GM19328 (cell line): ENCODE results near the gene CCSER1.
"Not testable (repeated sequence)": the region's sequence is repeated elsewhere in the genome, so short reads cannot be mapped to it uniquely, and the experiment has no call there.

Experiments used
- ATAC-seq: cut with Tn5 transposase; IDR thresholded peaks from one replicate; pipeline ENCODE4 v1.9.1; 2021; ENCODE audit warnings: mild to moderate bottlenecking, moderate library complexity; ENCODE audit not compliant: unreplicated experiment

The CCSER1 gene

DNA sequence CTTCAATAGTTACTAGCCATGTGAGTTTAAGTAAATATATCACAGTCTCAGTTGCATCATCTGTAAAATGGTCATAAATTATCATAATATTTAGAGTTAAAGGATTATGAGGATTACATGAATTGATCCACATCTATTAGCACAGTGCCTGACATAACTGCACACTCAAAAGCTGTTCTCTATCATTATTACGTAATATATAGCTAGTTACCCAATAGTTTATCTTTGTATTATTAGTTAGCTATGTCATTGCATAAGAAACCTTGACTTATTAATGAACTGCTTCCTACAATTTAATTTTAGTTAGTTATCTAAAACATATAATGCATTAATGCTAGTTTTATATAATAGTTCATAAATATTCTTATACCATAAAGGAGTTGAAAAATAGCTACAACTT lies 1099.7 kb downstream of the CCSER1 start:
- ATAC-seq = no peak

GRCh38 chr4:91228659-91229058 lies 1101.5 kb downstream of the CCSER1 start:
- ATAC-seq = no peak

GRCh38 chr4:91233164-91233563 lies 1106.0 kb downstream of the CCSER1 start:
- no peak for ATAC-seq

DNA sequence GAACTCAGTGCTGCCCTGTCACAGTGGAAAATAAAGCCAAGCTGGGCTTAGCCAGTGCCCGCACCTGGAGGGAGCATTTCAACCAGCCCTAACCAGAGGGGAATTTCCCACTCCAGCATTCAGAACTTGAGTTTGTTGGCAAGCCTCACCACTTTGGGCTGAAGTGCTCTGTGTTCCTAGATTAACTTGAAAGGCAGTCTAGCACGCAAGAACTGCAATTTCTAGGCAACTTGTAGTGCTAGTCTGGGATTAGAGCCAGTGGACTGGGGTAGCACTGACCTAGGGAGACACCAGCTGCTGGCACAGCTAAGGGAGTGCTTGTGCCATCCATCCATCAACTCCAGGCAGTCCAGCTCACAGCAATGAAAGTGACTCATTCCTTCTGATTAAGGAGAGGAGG lies 1115.9 kb downstream of the CCSER1 start:
- ATAC-seq = no peak

GRCh38 chr4:91256043-91256442 lies 1128.8 kb downstream of the CCSER1 start:
- ATAC-seq = no peak

- no peak for ATAC-seq
These were observed 1129.6 kb downstream of the CCSER1 start for GRCh38 chr4:91256751-91257150.

- ATAC-seq = no peak
These were observed 1130.5 kb downstream of the CCSER1 start for GRCh38 chr4:91257721-91258120.

DNA sequence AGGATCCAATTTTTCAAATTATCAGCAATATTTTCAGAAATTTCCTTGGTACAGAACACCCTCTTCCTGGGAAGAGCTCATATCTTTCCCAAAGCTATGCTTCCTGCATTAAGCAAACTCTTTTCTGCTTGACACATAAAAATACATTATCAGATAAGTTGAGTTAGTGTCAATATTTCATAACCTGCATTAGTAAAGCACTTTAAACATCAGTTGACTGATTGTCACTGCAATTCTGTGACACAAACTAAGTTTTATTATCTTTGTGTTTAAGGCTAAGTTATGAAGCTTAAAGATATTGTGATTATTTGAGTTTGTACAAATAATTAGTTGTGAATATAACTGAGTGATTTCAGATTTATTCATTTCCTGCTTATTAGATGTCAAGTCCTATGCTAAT lies 1131.1 kb downstream of the CCSER1 start:
- ATAC-seq = no peak

GRCh38 chr4:91267543-91267942 lies 1140.3 kb downstream of the CCSER1 start:
- ATAC-seq = no peak

DNA sequence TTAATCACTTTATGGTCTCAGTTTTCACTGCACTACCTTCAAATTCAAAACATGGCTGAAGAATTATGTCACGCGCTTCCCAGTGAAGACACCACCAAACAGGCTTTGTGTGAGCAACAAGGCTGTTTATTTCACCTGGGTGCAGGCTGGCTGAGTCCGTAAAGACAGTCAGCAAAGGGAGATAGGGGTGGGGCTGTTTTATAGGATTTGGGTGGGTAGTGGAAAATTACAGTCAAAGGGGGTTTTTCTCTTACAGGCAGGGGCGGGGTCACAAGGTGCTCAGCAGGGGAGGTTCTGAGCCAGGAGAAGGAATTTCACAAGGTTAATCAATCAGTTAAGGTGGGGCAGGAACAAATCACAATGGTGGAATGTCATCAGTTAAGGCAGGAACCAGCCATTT lies 1141.3 kb downstream of the CCSER1 start:
- ATAC-seq = not testable (repeated sequence)

DNA sequence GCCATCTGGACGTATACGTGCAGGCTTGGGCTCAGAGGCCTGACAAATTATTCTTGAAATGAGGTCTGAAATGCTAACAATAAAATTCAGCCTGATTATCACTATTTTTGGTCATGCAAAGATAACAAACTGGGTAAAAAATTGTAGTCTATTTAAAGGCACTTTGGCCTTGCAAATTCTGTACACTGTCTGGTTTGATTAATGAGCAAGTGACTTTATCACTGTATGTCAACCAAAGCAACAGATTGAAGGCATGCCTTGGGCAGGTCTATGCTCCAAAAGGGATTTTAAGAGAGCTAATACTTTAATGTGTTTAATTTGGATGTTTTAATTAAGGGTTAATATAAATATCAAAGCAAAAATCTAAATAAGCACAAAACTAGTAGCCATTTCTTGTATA lies 1141.7 kb downstream of the CCSER1 start:
- no peak for ATAC-seq

- ATAC-seq = no peak
These were observed 1152.7 kb downstream of the CCSER1 start for GRCh38 chr4:91279899-91280298.

DNA sequence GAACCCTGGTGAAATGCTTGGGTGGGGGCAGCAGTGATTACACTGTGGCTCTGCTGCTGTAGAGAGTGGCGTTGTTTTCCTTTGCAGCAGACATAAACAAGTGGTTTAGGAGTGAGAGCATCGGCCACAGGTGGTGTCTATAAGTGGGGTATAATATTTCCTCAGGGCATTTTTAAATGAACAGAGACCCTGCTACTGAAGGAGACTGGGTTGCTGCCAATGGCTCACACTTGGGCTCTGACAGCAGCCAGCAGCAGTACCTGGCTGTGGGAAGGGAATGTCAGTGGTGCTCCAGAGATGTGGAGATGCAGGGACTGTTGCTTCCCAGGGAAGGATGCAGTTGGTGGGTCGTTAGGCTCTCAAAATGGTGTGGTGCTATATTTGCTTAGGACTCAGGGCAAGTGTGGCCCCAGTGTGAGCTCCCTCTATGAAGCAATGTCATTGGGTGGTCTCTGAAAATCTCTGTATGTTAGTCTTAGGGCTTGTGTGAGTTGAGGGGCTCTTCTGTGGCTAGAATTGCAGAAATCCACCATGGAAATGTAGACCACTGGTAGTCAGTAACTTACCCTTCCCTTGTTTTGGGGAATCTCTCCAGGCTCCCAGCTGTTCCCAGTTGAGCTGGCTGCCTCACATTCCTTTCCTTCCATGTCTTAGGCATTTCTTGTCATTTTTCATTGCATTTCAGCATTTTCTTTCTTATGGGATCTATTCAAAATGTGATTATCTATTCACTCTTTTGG lies 1153.5 kb downstream of the CCSER1 start:
- no peak for ATAC-seq

- no peak for ATAC-seq
These were observed 1155.0 kb downstream of the CCSER1 start for GRCh38 chr4:91282217-91282616.

DNA sequence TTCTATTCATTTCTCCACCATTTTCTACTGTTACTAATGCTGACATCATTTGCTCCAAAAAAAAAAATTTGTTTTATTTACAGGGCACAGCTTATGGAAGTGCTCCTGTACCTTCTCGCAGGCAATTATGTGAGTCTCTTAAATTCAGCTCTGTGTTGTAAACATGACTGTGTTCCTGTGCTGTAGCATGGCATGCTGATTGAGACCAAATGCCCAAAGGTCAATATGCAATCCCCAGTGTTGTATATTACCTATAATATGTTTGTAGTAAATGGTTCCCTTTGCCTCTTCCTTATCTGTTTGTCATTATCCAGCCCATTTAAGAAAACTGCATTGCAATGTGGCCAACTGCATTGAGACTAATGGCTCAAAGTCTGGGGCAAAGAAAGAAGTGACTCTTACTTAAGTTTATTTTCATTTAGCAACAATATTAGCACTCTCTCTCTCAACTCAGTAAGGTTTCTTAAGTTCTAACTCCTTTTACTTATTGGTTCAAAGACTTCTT lies 1156.6 kb downstream of the CCSER1 start:
- no peak for ATAC-seq

DNA sequence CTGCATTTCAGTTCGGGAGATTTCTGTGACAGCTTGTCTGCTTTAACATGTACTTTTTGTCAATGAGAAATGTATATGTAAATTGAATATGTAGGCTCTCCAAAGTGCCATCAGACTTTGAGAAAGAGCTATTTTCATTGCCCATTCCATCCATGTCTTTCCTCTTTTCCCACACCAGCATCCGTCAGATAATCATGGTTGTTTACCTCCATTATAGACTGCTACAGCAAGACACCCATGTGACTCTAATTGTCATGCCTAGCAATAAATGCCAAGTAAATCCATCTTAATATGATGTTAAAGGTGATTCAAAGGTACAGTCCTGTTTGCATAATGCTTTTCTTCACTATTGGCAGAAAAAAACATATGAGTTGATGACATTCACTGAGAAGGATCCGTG lies 1157.3 kb downstream of the CCSER1 start:
- no peak for ATAC-seq

- ATAC-seq = no peak
These were observed 1158.3 kb downstream of the CCSER1 start for GRCh38 chr4:91285487-91285886.

DNA sequence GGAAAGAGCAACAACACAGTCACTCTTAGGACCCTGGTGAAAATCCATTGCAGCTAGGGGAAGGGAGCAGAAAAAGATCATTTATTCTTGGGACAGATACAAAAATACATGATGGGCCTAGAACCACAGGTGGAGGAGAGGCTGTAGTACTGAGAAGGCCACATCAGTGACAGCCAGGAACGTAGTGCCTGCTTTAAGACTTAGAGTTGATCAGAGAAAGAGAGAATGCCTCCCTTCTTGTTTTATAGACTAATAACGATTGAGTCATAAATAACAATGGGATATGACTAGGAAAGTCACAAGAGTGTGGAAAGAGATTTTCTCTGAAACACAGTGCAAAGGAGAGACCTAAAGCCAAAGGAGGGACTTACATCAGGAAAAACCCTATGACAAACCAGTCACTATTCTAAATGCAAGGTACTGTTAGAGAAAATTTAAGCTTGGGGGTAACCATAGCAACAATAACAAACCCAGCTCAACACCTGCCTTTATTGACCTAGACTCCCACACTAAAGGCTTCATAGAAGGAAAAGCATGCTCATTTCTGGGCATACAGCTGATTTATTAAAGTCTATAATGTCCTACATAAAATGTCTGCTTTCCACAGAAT lies 1161.6 kb downstream of the CCSER1 start:
- ATAC-seq = no peak

DNA sequence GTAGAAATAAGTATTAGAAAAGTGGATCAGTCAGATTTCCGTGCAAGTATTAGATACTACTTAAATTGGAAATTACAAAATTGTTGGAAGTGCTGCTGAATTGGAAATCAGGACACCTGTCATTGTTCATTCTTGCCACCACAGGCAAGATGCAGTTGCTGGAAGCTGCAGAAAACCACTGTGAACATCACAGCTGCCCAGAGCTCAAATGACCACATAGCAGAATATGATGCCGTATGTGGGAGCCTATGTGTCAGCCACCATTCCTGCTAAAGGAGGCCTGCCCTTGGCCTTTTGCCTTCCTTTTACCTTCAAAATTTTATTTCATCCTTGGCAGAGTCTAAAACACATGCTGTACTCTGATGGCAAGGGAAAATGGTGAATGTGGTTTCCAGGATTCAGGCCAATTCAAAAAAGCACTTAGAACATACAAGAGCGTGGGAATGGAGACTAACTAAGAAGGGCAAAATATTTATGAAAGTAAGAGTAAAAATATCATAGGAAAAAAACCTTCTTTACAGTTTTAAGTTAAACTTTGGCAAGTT lies 1171.0 kb downstream of the CCSER1 start:
- no peak for ATAC-seq

DNA sequence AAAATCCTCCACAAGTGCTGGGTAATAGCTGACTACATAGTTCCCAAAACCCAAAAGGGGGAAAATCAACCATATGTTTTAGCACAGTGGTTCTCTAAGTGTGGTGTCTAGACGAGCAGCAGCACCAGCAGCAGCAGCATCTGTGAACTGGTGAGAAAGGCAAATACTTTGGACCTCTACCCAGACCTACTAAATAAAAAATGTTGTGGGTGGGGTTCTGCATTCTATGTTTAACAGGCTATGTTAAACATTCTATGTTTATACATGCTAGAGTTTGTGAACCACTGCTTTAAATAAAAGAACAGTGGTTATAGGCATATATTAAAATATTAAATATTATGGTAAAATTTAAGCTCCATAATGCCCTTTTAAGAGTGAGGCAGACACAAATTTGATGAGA lies 1171.6 kb downstream of the CCSER1 start:
- ATAC-seq = no peak

DNA sequence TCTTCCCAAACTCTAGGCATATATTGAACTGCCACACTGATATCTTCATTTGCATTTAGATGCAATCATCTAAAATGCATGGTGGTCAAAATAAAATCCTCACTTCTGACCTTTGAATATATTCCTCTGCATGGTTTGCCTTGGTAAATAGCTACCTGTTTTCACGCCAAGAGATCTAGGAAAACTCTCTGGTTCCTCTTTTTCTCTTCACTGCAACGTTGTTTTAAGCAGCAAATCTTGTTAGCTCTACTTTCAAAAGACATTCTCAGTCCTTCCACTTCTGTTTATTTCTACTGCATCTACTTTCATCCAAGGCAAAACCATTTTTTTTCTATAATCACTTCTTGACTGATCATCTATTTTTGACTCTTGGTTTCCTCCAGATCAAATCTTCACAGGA lies 1174.9 kb downstream of the CCSER1 start:
- no peak for ATAC-seq

DNA sequence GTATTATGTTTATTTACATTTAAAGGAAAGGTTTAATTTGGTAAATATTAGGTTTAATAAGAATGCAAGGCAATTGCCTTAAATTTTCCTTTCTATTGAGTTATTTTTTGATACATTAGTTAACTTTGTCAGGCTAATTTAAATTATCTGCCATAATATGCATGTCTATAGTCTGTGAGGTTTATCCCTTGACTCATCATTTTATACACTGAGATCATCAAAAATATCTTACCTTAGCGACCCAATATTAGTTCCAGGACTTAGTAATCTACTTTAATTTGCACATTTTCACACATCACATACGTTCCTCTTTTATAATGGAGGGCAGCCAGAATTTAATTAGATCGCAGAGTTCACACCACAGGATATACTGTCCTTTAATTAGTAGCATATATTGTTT lies 1177.1 kb downstream of the CCSER1 start:
- ATAC-seq = no peak
